IMR-90 (cell line): ENCODE results near the gene RPS3. TPM values are rescaled to one million over a fixed set of nuclear protein-coding genes. Genes with fewer than 3 reads are reported as not detected.

Source experiments
- ATAC-seq: fragments of 200-7000 bp; cut with Tn5 transposase; 2 replicates; pipeline ENCODE4 v1.9.1; 2020; ENCODE audit warnings: low read depth, mild to moderate bottlenecking, moderate library complexity
- BruUV-seq: library from RNA; stranded (reverse); fragments of 400-500 nt; replicated peaks from 2 replicates; lab custom pipeline; 2021; lab: Mats Ljungman, UMichigan
- CTCF ChIA-PET: fragments of 300-600 bp; formaldehyde crosslinking; extraction: SDS; loops from one replicate; lab custom pipeline; 2021; ENCODE audit warnings: antibody characterized with exemption; lab: Yijun Ruan, JAX
- POLR2A ChIA-PET: fragments of 300-600 bp; sonication (Branson Sonifier 250); formaldehyde crosslinking; loops from one replicate; lab custom pipeline; 2022; ENCODE audit warnings: antibody characterized with exemption; ENCODE audit not compliant: unreplicated experiment; lab: Charles Lee
- DNase-seq: peaks from one replicate; pipeline ENCODE4 v3.0.0; 2013
- H2AFZ ChIP-seq: replicated peaks from 2 replicates; pipeline ENCODE3; 2013; ENCODE audit warnings: low read length, mild to moderate bottlenecking; ENCODE audit not compliant: poor library complexity
- H2AK5ac ChIP-seq: 2 replicates; pipeline ENCODE4 v1.6.1; 2013; ENCODE audit warnings: low read depth, low read length, inconsistent platforms
- H2AK9ac ChIP-seq: replicated peaks from 2 replicates; pipeline ENCODE3; 2013; ENCODE audit warnings: mild to moderate bottlenecking, low read depth, low read length, moderate library complexity; ENCODE audit not compliant: poor library complexity
- H2BK120ac ChIP-seq: 2 replicates; pipeline ENCODE4 v1.6.1; 2013; ENCODE audit warnings: low read depth, low read length, inconsistent platforms
- H2BK15ac ChIP-seq: 3 replicates; pipeline ENCODE4 v1.6.1; 2013; ENCODE audit warnings: low read depth, low read length, inconsistent platforms
- H2BK20ac ChIP-seq: 2 replicates; pipeline ENCODE4 v1.6.1; 2013; ENCODE audit warnings: low read depth, mild to moderate bottlenecking, inconsistent platforms, low read length, moderate library complexity
- H2BK5ac ChIP-seq: 2 replicates; pipeline ENCODE4 v1.6.1; 2013; ENCODE audit warnings: mild to moderate bottlenecking, low read depth, low read length, inconsistent platforms; ENCODE audit not compliant: poor library complexity, severe bottlenecking
- H3K14ac ChIP-seq: replicated peaks from 2 replicates; pipeline ENCODE4 v1.6.1; 2013; ENCODE audit warnings: low read depth, low read length, inconsistent platforms
- H3K18ac ChIP-seq: 2 replicates; pipeline ENCODE4 v1.6.1; 2013; ENCODE audit warnings: low read depth, low read length, control low read depth
- H3K23ac ChIP-seq: 2 replicates; pipeline ENCODE4 v1.6.1; 2013; ENCODE audit warnings: low read depth, low read length, inconsistent platforms
- H3K27ac ChIP-seq: 2 replicates; pipeline ENCODE4 v1.5.1; 2013; ENCODE audit warnings: mild to moderate bottlenecking, control low read depth, low read length; ENCODE audit not compliant: insufficient read depth
- H3K27me3 ChIP-seq: 2 replicates; pipeline ENCODE4 v1.6.1; 2013; ENCODE audit warnings: low read length; ENCODE audit not compliant: control insufficient read depth, insufficient read depth
- H3K36me3 ChIP-seq: 2 replicates; pipeline ENCODE4 v1.6.1; 2013; ENCODE audit warnings: low read length, mixed read lengths; ENCODE audit not compliant: control insufficient read depth, insufficient read depth
- H3K4ac ChIP-seq: 2 replicates; pipeline ENCODE4 v1.6.1; 2013; ENCODE audit warnings: low read depth, low read length, inconsistent platforms
- H3K4me1 ChIP-seq: 2 replicates; pipeline ENCODE4 v1.6.1; 2013; ENCODE audit warnings: low read length, mixed read lengths; ENCODE audit not compliant: control insufficient read depth, insufficient read depth
- H3K4me2 ChIP-seq: 2 replicates; pipeline ENCODE4 v1.6.1; 2013; ENCODE audit warnings: low read depth, mild to moderate bottlenecking, control low read depth, low read length, moderate library complexity
- H3K4me3 ChIP-seq: 2 replicates; pipeline ENCODE4 v1.5.1; 2013; ENCODE audit warnings: low read depth, mild to moderate bottlenecking, control low read depth, low read length, moderate library complexity; ENCODE audit not compliant: insufficient read depth
- H3K56ac ChIP-seq: 2 replicates; pipeline ENCODE4 v1.6.1; 2013; ENCODE audit warnings: low read length, inconsistent platforms; ENCODE audit not compliant: insufficient read depth; ENCODE audit errors: extremely low read depth
- H3K79me1 ChIP-seq, 2 experiments: 2 replicates each; pipeline ENCODE4 v1.6.1; 2013; ENCODE audit warnings: low read length in 2 of 2, inconsistent platforms in 1 of 2, low read depth in 1 of 2
- H3K9ac ChIP-seq: 2 replicates; pipeline ENCODE4 v1.6.1; 2013; ENCODE audit warnings: low read depth, low read length, control low read depth
- H3K9me1 ChIP-seq: 2 replicates; pipeline ENCODE4 v1.6.1; 2013; ENCODE audit warnings: low read length, inconsistent platforms; ENCODE audit not compliant: insufficient read depth
- H3K9me3 ChIP-seq: 2 replicates; pipeline ENCODE4 v1.6.1; 2013; ENCODE audit warnings: low read length; ENCODE audit not compliant: control insufficient read depth, insufficient read depth
- H4K20me1 ChIP-seq: 2 replicates; pipeline ENCODE4 v1.6.1; 2013; ENCODE audit warnings: low read length, inconsistent platforms; ENCODE audit not compliant: insufficient read depth
- H4K5ac ChIP-seq: 2 replicates; pipeline ENCODE4 v1.6.1; 2013; ENCODE audit warnings: mild to moderate bottlenecking, low read depth, low read length, control low read depth
- H4K8ac ChIP-seq, 2 experiments: 2 replicates each; pipeline ENCODE4 v1.6.1; 2013; ENCODE audit warnings: low read depth in 2 of 2, low read length in 2 of 2, control low read depth in 1 of 2, inconsistent platforms in 1 of 2
- H4K91ac ChIP-seq: 2 replicates; pipeline ENCODE4 v1.6.1; 2013; ENCODE audit warnings: low read depth, low read length, inconsistent platforms; ENCODE audit not compliant: insufficient read depth
- BHLHE40 ChIP-seq: fragments of 150-350 bp; IDR thresholded peaks from 2 replicates; pipeline ENCODE4 v1.6.1; 2016; ENCODE audit warnings: mild to moderate bottlenecking, low read depth, low read length
- CEBPB ChIP-seq: IDR thresholded peaks from 2 replicates; pipeline ENCODE4 v1.6.1; 2012; ENCODE audit warnings: low read depth, low read length, improper control_type of control experiment
- CHD1 ChIP-seq: IDR thresholded peaks from 2 replicates; pipeline ENCODE4 v1.6.1; 2012; ENCODE audit warnings: low read depth, low read length, improper control_type of control experiment
- MAFK ChIP-seq: IDR thresholded peaks from 2 replicates; pipeline ENCODE4 v1.6.1; 2012; ENCODE audit warnings: low read depth, low read length, improper control_type of control experiment
- POLR2A ChIP-seq: IDR thresholded peaks from 2 replicates; pipeline ENCODE4 v1.6.1; 2012; ENCODE audit warnings: mild to moderate bottlenecking, low read depth, low read length
- RAD21 ChIP-seq: IDR thresholded peaks from 2 replicates; pipeline ENCODE4 v1.6.1; 2012; ENCODE audit warnings: low read length, improper control_type of control experiment
- RCOR1 ChIP-seq: IDR thresholded peaks from 2 replicates; pipeline ENCODE4 v1.6.1; 2012; ENCODE audit warnings: mild to moderate bottlenecking, low read length, improper control_type of control experiment; ENCODE audit not compliant: insufficient replicate concordance
- RFX5 ChIP-seq: IDR thresholded peaks from 2 replicates; pipeline ENCODE4 v1.8.0; 2012; ENCODE audit warnings: low read depth, mild to moderate bottlenecking, low read length, moderate library complexity
- SMC3 ChIP-seq: fragments of 150-350 bp; IDR thresholded peaks from 2 replicates; pipeline ENCODE4 v1.6.1; 2016; ENCODE audit warnings: low read depth, mild to moderate bottlenecking, antibody characterized with exemption, low read length, moderate library complexity
- WGBS, 2 experiments: methylation state at CpG; one replicate each; pipeline versions ENCODE4 v1.1.5 to v1.1.7; 2013; ENCODE audit warnings: missing lambda C conversion rate in 2 of 2; ENCODE audit not compliant: insufficient read length in 1 of 2; ENCODE audit errors: extremely low coverage in 2 of 2; 5-methylcytosine and 5-hydroxymethylcytosine counted together
- dilution Hi-C: fragments of 300-500 bp; cut with HindIII; formaldehyde crosslinking; loops from one replicate; pipeline ENCODE4 v1.14.3; 2018; ENCODE audit warnings: low sequenced_read_pairs; ENCODE audit not compliant: unreplicated experiment
- in situ Hi-C: fragments of 300-500 bp; cut with MboI; formaldehyde crosslinking; loops from 3 replicates; pipeline ENCODE4 v1.14.3; 2019; ENCODE audit warnings: low sequenced_read_pairs, inconsistent platforms, mixed read lengths
- intact Hi-C: fragments of 100-400 bp; cut with micrococcal nuclease; formaldehyde crosslinking; loops from 2 replicates; pipeline ENCODE4 v1.10.0; 2022
- polyA plus RNA-seq, 3 experiments: library from polyadenylated mRNA; depleted of rRNA; stranded (reverse); fragments of >200 nt; gene quantifications; 2 replicates each; pipeline ENCODE4 v1.2.3, GENCODE V29; 2012; ENCODE audit warnings: low replicate concordance in 1 of 3
- total RNA-seq: library from RNA; depleted of rRNA; stranded (reverse); fragments of >200 nt; gene quantifications from 2 replicates; pipeline ENCODE4 v1.2.3, GENCODE V29; 2012
- TF ChIP-seq, protein P1 (sequence below): fragments of 150-350 bp; IDR thresholded peaks from 2 replicates; pipeline ENCODE4 v1.6.1; 2017; ENCODE audit warnings: mild to moderate bottlenecking, antibody characterized with exemption, low read length, low read depth
- TF ChIP-seq, protein P2 (sequence below): conservative IDR thresholded peaks from 2 replicates; pipeline ENCODE4 v1.5.1; 2012; ENCODE audit warnings: mild to moderate bottlenecking, low read depth, low read length, improper control_type of control experiment

RPS3 gene
- total and polyA plus RNA-seq, 2 of the 4 experiments (the other 2 are of a cell fraction), result 2,360 to 2,477 TPM

DNA sequence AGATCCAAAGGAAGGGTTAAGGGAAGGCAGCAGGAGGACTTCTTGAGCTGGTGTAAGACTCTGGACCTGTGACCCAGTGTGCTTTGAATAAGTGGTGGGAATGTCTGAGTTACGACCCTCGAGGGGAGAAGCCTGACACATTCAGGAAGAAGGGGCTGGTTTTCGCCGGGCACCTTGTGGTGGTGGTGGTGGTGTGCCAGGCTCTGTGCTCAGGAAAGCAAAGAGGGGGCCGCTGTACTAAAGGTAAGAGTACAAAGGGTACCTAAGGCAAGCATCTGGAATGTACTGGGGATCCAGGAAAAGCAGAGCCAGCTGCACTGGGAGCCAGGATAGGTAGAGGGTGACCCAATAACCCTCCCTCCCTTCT lies 27.4 kb downstream of the RPS3 start:
- Histone ChIP-seq H2AFZ (no peak overlapping the region), H4K5ac (no peak overlapping the region), H3K9me1 (peaks cover 5% of the 10 kb centered on the region), H3K18ac (no peak overlapping the region), H2AK5ac (no peak overlapping the region), H4K8ac (no peak overlapping the region), H3K14ac (no peak overlapping the region), H2BK120ac (no peak overlapping the region), H4K91ac (no peak overlapping the region), H3K9ac (no peak overlapping the region), H3K23ac (no peak overlapping the region), H3K4me1 (peaks cover 10% of the 10 kb centered on the region), H2BK5ac (no peak overlapping the region), H2BK20ac (no peak overlapping the region), H3K36me3 (peaks cover 17% of the 10 kb centered on the region), H3K4me3 (no peak overlapping the region), H3K4ac (no peak overlapping the region), H4K20me1 (0 out of 2 replicates have a peak, but pooled peaks cover 3% of the 10 kb centered on the region), H3K56ac (no peak overlapping the region), H3K4me2 (no peak overlapping the region), H2BK15ac (no peak overlapping the region), H2AK9ac (no peak overlapping the region), H3K27ac (no peak overlapping the region), H3K79me1 (0 out of 4 replicates have a peak, but pooled peaks cover 0 to 6% of the 10 kb centered on the region in 2 experiments), H3K9me3 (peaks cover 6% of the 10 kb centered on the region), H3K27me3 (peaks cover 16% of the 10 kb centered on the region)
- in situ Hi-C loops, result no loop called here
- ATAC-seq (no peak), DNase-seq (no peak)
- TF ChIP-seq, protein P1, sequence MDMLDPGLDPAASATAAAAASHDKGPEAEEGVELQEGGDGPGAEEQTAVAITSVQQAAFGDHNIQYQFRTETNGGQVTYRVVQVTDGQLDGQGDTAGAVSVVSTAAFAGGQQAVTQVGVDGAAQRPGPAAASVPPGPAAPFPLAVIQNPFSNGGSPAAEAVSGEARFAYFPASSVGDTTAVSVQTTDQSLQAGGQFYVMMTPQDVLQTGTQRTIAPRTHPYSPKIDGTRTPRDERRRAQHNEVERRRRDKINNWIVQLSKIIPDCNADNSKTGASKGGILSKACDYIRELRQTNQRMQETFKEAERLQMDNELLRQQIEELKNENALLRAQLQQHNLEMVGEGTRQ, result no peak
- TF ChIP-seq MAFK (no peak), BHLHE40 (no peak), CEBPB (no peak), RFX5 (no peak), POLR2A (no peak), RCOR1 (no peak), SMC3 (no peak), RAD21 (no peak), CHD1 (no peak)
- TF ChIP-seq, protein P2, sequence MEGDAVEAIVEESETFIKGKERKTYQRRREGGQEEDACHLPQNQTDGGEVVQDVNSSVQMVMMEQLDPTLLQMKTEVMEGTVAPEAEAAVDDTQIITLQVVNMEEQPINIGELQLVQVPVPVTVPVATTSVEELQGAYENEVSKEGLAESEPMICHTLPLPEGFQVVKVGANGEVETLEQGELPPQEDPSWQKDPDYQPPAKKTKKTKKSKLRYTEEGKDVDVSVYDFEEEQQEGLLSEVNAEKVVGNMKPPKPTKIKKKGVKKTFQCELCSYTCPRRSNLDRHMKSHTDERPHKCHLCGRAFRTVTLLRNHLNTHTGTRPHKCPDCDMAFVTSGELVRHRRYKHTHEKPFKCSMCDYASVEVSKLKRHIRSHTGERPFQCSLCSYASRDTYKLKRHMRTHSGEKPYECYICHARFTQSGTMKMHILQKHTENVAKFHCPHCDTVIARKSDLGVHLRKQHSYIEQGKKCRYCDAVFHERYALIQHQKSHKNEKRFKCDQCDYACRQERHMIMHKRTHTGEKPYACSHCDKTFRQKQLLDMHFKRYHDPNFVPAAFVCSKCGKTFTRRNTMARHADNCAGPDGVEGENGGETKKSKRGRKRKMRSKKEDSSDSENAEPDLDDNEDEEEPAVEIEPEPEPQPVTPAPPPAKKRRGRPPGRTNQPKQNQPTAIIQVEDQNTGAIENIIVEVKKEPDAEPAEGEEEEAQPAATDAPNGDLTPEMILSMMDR, result no peak
- dilution Hi-C loops, result no loop called here
- ChIA-PET POLR2A (no interaction called here), CTCF (no interaction called here)
- intact Hi-C loops, result no loop called here
- 92% methylated on average over 2 of the region's 5 CpGs; no CpG with 5 or more reads in 1 of the 2 experiments for WGBS, 2 experiments
- BruUV-seq, result no TSS peak
